IPS DF 19.7 (cell line): ENCODE data around the gene TBL3.
"Not testable (repeated sequence)": the region's sequence is repeated elsewhere in the genome, so short reads cannot be mapped to it uniquely, and the experiment has no call there.

ENCODE experiments used
- DNase-seq: peaks from one replicate; pipeline ENCODE4 v3.0.0-alpha.2; 2013; ENCODE audit warnings: low read depth, low spot score

The TBL3 gene

GRCh38 chr16:1971796-1972489, at the start of gene TBL3:
Gene TBL3, plus strand, starts transcription at chr16:1972053. Its CDS starts 112 bp downstream, at chr16:1972165.
- DNase-seq = no peak

GRCh38 chr16:1922357-1922756, 49.5 kb upstream of the TBL3 start:
- no peak for DNase-seq

- no peak for DNase-seq
Observed at GRCh38 chr16:1923299-1924034, 48.4 kb upstream of the TBL3 start.

GRCh38 chr16:1924095-1924494, 47.8 kb upstream of the TBL3 start:
- no peak for DNase-seq

GRCh38 chr16:1926271-1926670, 45.6 kb upstream of the TBL3 start:
- no peak for DNase-seq

GRCh38 chr16:1929105-1929504, 42.7 kb upstream of the TBL3 start:
- DNase-seq = no peak

- no peak for DNase-seq
Observed at GRCh38 chr16:1929578-1930337, 42.1 kb upstream of the TBL3 start.

GRCh38 chr16:1930338-1930720, 41.5 kb upstream of the TBL3 start:
- DNase-seq = no peak

- DNase-seq = no peak
Observed at GRCh38 chr16:1932050-1933028, 39.5 kb upstream of the TBL3 start.

- DNase-seq = no peak
Observed at GRCh38 chr16:1933097-1933661, 38.7 kb upstream of the TBL3 start.

- DNase-seq = no peak
Observed at GRCh38 chr16:1936945-1937479, 34.8 kb upstream of the TBL3 start.

GRCh38 chr16:1938316-1938715, 33.5 kb upstream of the TBL3 start:
- no peak for DNase-seq

GRCh38 chr16:1938910-1939309, 32.9 kb upstream of the TBL3 start:
- DNase-seq = no peak

- DNase-seq = not testable (repeated sequence)
Observed at GRCh38 chr16:1939833-1940232, 32.0 kb upstream of the TBL3 start.

- DNase-seq = no peak
Observed at GRCh38 chr16:1940273-1941161, 31.3 kb upstream of the TBL3 start.

- no peak for DNase-seq
Observed at GRCh38 chr16:1941162-1942046, 30.4 kb upstream of the TBL3 start.

GRCh38 chr16:1942047-1942809, 29.6 kb upstream of the TBL3 start:
- no peak for DNase-seq
